ENCODE data around the gene CA6.
"Not testable (repeated sequence)": the region's sequence is repeated elsewhere in the genome, so short reads cannot be mapped to it uniquely, and the experiment has no call there.

Gene CA6

GRCh38 chr1:8945568-8945967, at the start of gene CA6:
Gene CA6, plus strand, starts transcription at chr1:8945868. Its CDS starts 19 bp downstream, at chr1:8945887.
- DNase-seq (ENCODE audit: low read depth): no peak

- not testable (repeated sequence) for DNase-seq (ENCODE audit: low read depth)
Measured at GRCh38 chr1:8896775-8897174, 48.9 kb upstream of the CA6 start.

- not testable (repeated sequence) for DNase-seq (ENCODE audit: low read depth)
Measured at GRCh38 chr1:8897505-8897904, 48.2 kb upstream of the CA6 start.

- DNase-seq (ENCODE audit: low read depth): not testable (repeated sequence)
Measured at GRCh38 chr1:8898418-8898817, 47.2 kb upstream of the CA6 start.

GRCh38 chr1:8899046-8899445, 46.6 kb upstream of the CA6 start:
- DNase-seq (ENCODE audit: low read depth): no peak

GRCh38 chr1:8900684-8901083, 45.0 kb upstream of the CA6 start:
- not testable (repeated sequence) for DNase-seq (ENCODE audit: low read depth)

GRCh38 chr1:8902765-8903164, 42.9 kb upstream of the CA6 start:
- DNase-seq (ENCODE audit: low read depth): no peak

- DNase-seq (ENCODE audit: low read depth): peak; percentile 21
Measured at GRCh38 chr1:8903410-8903809, 42.3 kb upstream of the CA6 start.

GRCh38 chr1:8903908-8904650, 41.6 kb upstream of the CA6 start:
- no peak for DNase-seq (ENCODE audit: low read depth)

- no peak for DNase-seq (ENCODE audit: low read depth)
Measured at GRCh38 chr1:8905582-8906191, 40.0 kb upstream of the CA6 start.

GRCh38 chr1:8908388-8909151, 37.1 kb upstream of the CA6 start:
- DNase-seq (ENCODE audit: low read depth): no peak

GRCh38 chr1:8910331-8910730, 35.3 kb upstream of the CA6 start:
- no peak for DNase-seq (ENCODE audit: low read depth)

- no peak for DNase-seq (ENCODE audit: low read depth)
Measured at GRCh38 chr1:8910914-8911313, 34.8 kb upstream of the CA6 start.

- no peak for DNase-seq (ENCODE audit: low read depth)
Measured at GRCh38 chr1:8911416-8912309, 34.0 kb upstream of the CA6 start.

- no peak for DNase-seq (ENCODE audit: low read depth)
Measured at GRCh38 chr1:8913457-8913856, 32.2 kb upstream of the CA6 start.

- DNase-seq (ENCODE audit: low read depth): no peak
Measured at GRCh38 chr1:8914466-8914865, 31.2 kb upstream of the CA6 start.

GRCh38 chr1:8915446-8915845, 30.2 kb upstream of the CA6 start:
- no peak for DNase-seq (ENCODE audit: low read depth)

GRCh38 chr1:8917536-8917935, 28.1 kb upstream of the CA6 start:
- DNase-seq (ENCODE audit: low read depth): not testable (repeated sequence)

GRCh38 chr1:8922962-8923361, 22.7 kb upstream of the CA6 start:
- DNase-seq (ENCODE audit: low read depth): no peak

GRCh38 chr1:8925406-8925805, 20.3 kb upstream of the CA6 start:
- DNase-seq (ENCODE audit: low read depth): no peak

- DNase-seq (ENCODE audit: low read depth): no peak
Measured at GRCh38 chr1:8925960-8926359, 19.7 kb upstream of the CA6 start.
